GM18868 (cell line): Measurements from ENCODE around the gene TRIM44.
A peak's percentile ranks its signal among the peaks of the same experiment; 100 is the strongest.
"Not testable (repeated sequence)": the region's sequence is repeated elsewhere in the genome, so short reads cannot be mapped to it uniquely, and the experiment has no call there.

Source experiments
- ATAC-seq: cut with Tn5 transposase; IDR thresholded peaks from one replicate; pipeline ENCODE4 v1.9.1; 2021; ENCODE audit warnings: mild to moderate bottlenecking, moderate library complexity; ENCODE audit not compliant: unreplicated experiment

TRIM44 gene

DNA sequence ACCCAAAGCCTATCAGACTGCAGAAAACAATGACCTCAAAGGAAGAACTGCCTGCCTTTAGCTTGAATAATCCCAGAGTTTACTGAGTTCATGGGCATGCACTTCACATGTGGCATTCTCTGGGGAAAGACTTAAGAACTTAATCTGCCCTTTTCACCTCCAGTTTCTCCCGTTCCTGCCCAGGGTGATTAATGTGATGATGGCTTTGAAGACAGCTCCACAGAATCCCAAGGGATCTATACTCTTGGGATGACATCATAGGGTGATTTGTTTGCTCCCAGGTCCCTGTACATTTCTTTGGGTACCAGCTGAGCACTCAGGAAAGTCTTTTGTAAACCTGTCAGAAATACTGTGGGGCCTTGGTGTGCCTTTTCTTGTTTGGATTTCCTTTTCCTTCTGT, 30.3 kb upstream of the TRIM44 start:
- no peak for ATAC-seq

DNA sequence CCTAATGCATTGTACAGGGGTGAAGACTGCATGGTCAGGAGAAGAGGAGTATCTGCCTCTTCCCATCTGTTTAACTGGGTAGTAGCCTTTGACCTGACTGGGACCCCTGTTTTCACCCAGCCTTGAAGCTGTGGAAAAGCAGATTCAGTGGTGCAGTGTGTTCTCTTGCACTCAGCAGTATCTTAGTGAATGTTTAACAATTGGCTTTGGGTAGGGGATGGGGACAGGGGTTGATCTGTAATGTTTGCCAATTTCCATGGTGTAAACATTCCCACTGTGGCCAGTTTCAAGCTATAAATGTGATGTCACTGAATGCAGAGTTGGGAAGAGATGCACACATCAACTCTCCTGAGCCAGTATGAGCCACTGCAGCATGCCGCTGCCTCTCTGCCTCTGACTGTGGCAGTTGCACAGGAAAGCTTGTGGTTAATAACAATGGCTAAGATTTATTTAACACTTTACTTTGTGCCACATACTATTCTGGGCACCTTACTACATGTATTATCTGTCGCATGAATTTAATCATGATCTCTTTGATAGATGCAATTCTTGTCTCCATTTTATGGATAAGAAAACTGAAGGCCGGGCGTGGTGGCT, 28.6 kb upstream of the TRIM44 start:
- ATAC-seq, result no peak

DNA sequence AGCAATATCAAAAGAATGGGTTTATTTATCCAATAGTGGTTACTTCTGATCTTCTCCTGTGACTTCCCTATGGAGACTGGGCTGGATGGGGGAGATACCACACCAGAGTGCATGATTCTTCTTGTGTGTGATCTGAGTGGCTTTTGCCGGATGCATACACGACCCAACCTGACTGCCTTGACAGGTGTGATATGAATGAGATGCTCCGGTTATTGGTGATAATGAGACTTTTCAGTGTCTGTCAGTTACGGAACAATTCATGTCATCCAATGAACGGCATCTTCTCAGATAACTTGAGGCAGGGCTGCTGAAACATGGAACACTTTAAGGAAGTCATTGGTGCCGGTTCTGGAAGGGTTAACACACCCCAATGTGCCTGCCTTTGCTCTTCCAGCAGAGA, 26.6 kb upstream of the TRIM44 start:
- no peak for ATAC-seq

DNA sequence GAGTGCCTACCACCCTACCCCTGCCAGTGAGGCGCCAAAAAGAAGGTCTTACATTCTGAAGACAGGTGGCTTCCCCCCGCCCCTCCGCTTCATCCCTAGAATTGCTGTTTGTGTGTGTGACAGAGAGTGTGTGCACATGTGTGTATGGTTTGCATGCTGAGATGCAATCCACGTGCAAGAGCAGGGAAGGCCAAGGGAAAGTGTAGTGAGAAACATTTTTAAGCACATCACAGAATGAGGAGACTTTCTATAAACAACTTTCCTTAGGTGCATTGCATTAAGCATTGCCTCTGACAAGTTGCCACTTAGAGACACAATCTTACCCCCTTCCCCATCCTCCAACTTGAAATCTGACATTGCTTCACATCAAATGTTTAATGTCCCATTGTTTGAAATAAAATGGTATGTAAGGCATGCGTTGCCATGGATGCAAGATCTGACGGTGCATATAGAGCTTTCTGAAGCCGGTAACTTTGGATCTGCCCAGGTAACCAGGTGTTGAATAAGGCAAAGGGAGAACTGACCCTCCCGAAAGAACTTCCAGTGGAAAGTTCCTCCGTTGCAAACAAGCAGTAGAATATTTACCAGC, 22.9 kb upstream of the TRIM44 start:
- ATAC-seq, result no peak

DNA sequence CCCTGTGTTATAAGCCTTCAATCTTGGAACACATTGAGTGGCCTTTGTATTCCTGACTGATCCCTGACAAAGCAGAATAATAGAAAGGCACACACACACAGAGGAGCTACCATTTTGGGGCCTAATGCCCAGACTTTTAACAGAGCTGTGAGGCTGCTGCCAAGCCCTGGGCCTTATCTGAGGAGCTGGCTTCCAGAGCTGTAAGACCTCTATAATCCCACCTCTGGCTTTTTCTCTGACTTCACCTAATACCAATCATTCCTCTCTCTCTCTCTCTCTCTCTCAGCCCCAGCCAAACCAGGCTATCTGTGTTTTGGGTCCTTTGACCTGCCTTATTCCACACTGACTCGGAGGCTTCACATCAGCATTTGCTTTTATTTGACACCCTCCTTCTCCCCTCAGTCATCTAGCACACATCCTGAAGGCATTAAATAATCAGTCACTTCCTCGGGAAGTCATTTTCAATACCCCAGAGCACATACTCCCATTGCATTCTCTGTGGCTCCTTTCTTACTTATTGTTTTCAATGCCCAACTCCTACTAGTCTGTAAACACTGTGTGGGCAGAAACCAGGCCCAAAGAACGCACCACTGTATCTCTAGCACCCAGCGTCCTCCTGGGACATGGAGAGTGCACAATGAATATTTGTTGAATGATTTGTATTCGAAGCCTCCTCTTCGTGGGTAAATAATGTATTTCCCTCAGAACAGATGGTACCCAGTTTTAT, 21.2 kb upstream of the TRIM44 start:
- no peak for ATAC-seq

DNA sequence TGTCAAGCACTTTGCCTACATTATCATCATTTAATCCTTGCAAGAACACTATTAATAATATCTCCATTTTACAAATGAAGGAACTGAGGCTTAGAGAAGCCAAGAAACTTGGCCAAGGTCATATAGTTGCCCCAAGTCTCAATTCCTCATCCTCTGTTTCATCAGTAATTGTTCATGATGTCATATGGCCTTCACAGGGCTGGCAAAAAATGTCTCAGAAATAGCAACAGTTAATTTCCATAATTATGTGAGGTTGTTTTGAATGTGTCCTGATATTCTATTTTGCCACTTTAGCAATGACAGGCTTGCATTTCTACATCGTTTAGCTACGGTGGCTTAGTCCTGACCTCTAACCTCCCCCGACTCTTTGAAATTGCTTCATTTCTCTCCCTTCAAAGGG, 20.6 kb upstream of the TRIM44 start:
- ATAC-seq, result no peak

DNA sequence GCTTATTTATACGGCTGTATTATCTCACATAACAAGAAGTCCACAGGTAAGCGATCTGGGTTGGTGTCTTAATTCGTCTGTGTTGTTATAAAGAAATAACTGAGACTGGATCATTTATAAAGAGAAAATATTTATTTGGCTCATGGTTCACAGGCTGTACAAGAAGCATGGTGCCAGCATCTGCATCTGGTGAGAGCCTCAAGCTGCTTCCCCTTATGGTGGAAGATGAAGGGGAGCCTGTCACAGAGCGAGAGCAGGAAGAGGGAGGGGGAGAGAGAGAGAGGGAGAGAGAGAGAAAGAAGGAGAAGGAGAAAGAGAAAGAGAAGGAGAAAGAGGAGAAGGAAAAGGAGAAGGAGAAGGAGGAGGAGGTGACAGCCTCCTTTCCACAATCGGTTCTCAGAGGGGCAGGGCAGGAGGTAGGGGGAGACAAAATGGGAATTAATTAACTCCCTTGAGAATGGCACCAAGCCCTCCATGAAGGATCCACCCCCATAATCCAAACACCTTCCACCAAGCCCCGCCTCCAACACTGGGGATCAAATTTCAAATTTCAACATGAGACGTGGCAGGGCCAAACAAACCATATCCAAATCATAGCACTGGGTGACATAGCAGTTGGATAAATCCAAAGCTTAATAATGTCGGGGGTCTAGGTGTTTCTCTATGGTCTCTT, 15.0 kb upstream of the TRIM44 start:
- no peak for ATAC-seq

DNA sequence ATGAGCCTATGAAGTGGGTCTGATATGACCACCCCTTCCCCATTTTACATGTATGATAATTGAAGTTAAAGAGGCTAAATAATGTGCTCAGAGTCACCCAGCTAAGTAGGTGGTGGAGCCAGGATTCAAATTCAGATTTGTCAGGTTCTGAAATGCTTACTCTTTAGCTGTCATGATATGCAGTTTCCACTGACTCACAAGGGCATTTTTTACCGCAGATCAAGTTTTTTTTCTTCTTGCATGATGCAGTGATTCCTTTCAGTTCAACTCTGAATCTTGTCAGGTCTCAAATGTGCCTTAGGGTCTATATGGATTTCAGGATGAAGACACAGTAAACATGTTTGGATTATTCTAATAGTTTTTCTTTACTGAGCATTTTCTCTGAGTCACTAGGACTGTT, 12.6 kb upstream of the TRIM44 start:
- no peak for ATAC-seq

DNA sequence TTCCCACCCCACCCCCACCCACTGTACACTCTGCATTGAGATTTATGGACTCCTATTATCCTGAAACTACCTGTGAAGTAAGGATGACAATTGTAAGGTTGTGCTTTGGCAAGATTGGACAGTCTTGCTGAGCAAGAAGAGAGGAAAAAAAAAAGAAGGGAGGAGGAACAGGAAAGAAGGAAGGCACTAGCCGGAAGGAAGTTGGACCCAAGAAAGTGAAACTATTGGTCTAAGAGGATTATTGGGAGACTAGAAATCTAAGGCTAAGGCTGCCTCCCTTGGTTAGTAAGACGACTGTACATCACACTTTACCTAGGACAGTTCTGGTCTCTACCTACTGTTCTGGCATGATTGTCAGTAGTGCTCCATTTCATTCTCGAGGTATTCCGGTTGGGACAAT, 12.1 kb upstream of the TRIM44 start:
- ATAC-seq, result no peak

DNA sequence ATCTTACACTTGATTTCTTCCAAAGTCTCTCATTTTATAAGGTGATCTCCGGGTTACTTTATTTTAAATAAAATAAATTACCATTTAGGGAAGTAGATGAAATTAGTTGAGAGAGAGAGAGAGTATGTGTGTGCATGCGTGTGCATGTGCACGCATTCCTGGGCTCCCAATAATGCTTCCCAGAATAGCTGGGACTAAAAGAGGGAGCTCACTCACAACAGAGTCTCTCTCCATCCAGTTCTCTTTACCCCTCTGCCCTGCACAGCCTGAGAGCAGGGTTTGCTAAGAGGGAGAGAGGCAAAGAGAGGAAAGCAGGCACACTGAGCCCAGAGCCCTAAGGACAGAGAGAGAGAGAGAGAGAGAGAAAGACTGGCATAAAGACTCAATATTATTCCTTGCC, 11.3 kb upstream of the TRIM44 start:
- ATAC-seq, result no peak

DNA sequence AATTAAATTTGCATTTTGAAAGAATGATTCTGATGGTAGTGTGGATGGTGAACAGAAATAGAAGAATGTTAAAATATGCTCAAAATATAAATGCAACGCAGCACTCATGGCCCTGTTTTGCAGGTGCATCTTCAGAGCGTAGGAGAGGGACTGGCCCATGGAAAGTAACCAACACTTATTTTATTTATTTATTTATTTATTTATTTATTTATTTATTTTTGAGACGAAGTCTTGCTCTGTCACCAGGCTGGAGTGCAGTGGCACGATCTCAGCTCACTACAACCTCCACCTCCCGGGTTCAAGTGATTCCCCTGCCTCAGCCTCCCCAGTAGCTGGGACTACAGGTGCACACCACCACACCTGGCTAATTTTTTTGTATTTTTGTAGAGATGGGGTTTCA, 9.8 kb upstream of the TRIM44 start:
- not testable (repeated sequence) for ATAC-seq

DNA sequence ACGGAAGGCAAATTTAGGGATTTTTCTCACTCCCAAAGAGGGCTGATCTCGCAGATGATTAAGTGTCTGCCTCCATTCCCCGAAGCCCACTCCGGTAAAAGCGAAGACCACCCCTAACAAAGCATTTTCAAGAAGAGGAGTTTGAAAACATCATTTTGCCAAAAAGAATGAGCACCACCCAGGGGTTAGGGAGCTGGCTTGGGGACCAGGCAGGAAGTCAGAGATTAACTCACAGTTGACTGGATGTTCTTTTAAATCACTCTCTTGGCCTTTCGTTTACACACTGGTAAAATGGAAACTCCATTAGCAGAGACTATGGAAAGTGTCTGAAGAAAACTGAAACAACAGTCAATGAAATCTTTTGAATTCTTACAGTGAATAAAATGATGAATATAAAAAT, 7.9 kb upstream of the TRIM44 start:
- ATAC-seq, result no peak

DNA sequence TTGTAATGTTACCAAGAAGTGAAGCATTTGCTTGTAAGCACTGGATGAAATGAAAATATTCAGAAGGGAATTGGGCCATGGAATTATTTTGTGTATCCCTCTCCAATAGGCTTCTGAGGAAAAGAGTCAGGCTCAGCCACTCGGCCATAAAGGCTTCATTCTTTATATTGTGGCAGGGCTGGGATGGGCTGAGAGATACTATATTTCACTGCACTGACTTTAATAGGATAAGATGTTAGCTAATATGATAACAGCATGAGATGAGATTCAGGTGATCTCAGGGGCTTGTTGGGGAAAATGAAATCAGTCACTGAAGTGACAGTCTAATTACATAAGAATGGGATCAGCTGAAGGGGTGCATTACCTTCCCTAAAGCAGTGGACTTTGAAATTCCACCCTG, 7.3 kb upstream of the TRIM44 start:
- no peak for ATAC-seq

DNA sequence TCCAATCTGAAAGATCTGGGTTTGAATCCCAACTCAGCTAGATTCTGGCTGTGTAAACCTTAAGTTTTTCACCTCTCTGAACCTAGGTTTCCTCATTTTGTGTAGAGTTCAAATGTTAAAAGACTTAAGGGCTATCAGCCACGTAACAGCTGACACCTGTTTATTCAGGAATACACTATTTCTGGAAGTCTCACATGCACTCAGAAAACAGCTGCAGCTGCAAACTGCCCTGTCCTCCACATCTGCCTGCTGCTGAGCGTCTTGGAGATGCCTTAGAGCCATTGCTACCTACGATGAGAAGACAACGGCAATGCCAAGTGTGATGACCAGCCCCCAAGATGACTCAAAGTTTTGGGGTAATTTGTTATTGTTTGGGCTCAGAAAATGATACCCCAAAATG, 6.7 kb upstream of the TRIM44 start:
- ATAC-seq, result no peak

DNA sequence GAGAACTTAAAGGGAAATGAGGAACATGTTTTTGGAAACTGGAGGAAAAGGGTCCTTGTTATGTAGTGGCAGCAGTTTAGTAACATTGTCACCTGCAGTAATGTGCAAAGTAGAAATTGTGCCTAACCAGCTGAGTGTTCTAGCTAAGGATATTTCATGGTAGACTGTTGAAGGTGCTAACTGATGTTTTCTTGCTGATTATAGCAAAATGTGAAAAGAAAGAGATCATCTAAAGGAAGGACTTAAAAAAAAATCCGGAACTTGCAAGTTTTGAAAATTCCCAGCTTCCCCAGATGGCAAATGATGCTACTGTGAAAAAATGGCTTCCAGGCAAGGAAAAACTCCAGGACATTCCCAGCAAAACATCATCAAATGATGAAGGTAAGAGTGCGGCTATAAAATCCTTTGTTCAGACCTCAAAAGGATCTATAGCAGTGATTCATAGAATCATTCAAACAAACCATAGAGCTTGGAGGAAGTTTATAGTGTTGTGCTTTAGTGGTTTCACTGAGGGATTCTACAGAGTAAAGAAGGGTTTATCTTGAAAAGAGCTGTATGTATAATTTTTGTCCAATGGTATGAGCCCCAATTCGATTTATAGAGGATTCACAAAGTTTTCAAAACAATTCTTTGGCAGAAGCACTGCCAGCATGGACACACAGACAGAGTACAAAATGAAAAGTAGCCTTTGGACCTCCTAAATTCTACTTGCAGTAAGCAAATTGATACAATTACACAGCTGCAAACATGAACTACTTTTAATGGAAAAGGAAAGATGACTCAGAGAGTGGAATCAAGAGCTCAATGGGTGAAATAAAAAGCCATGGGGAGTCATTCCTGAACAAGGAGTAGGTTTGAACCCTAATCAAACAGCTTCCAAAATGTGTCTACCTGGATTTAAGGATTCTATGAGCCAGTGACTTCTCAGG, 4.3 kb upstream of the TRIM44 start:
- no peak for ATAC-seq

DNA sequence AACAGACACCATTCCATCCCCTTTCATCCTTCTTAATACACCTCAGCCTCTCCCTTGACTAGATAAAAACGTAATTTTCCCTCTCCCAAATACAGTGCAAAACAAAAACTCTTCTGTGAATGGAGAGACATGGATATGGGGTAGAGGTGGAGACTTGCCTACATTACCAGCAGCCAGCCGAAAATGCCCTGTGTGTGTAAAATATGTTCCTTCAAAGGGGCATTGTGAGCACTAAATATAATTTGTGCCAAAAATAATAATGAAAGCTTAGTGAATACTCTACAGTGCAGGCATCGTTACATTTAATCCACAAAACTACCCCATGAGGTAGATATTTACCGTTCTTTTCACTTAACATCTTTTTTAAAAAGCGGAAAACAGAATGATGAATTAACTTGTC, 1.0 kb upstream of the TRIM44 start:
- ATAC-seq, result no peak

DNA sequence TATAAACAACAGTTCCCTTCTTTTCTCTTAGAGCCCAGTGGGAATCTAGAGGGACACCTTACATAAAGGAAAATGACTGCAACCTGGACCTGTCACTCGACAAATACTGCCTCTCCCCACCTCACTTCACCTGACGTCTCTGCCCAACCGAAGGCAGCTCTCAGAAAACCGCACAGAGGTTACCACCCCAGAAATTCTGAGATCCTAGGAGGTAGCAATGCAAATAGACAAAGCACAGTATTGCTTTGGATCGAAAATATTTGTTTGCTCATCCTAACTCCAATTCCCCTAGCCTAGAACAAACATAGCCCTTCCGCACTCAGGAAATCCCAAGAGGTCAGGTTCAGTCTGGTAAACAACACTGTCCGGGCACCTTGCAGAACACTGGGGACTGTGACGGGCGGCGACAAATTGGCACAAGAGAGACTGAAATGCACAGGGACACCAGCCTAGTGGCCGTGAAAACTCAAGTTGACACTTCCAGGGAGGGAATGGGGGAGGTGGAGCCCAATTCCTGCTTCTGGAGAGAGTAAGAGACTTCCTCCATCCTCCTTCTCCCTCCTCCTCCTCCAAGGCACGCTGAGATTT, 420 bp upstream of the TRIM44 start:
- peak; percentile 35 for ATAC-seq

DNA sequence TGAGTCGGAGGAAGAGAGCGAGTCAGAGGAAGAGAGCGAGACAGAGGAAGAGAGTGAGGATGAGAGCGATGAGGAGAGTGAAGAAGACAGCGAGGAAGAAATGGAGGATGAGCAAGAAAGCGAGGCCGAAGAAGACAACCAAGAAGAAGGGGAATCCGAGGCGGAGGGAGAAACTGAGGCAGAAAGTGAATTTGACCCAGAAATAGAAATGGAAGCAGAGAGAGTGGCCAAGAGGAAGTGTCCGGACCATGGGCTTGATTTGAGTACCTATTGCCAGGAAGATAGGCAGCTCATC, 780 bp downstream of the TRIM44 start:
- ATAC-seq, result no peak

DNA sequence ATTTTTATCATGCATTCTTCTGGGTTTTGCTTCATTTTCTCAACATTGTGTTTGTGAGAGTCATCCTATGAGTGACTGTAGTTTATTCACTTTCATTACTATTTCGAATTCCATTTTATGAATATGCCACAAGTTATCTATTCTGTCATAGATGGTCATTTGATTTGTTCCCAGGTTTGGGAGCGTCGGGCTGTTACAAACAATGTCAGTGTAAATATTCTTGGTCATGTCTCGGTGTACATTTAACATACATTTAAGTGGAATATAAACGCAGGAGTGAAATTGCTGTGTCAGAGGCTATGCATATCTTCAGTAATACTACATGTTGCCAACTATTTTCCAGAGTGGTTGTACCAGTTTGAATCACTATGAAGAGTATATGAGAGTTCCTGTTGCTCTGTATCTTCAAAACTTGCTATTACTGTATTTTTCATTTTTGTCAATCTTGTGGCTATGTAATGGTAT, 2.4 kb downstream of the TRIM44 start:
- no peak for ATAC-seq

DNA sequence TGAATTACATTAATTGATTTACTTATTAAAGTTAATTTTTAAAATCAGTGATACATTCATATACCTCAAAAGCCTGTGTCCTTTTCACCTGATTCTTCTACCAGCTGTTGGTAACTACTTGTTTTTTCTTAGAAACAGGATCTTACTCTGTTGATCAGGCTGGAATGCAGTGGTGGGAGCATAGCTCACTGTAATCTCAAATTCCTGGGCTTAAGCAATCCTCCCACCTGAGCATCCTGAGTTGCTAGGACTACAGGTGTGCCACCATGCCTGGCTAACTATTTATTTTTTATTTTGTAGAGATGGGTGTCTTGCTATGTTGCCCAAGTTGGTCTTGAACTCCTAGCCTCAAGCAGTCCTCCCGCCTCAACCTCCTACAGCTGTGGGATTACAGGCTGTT, 4.7 kb downstream of the TRIM44 start:
- ATAC-seq, result no peak

DNA sequence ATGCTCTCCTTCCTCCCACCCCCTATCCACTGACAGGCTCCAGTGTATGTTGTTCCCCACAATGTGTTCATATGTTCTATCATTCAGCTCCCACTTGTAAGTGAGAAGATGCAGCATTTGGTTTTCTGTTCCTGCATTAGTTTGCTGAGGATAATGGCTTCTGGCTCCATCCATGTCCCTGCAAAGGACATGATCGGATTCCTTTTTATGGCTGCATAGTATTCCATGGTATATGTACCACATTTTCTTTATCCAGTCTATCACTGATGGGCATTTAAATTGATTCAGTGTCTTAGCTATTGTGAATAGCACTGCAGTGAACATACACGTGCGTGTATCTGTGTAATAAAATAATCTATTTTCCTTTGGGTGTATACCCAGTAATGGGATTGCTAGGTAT, 5.8 kb downstream of the TRIM44 start:
- ATAC-seq, result not testable (repeated sequence)
